Stimulated activated CD8-positive, alpha-beta memory T cell treated with anti-CD3 and anti-CD28 coated beads, Interleukin-2, amount 100 ng/mL, for 48 hours (primary cell): ENCODE data around the gene BCL2L15.
"Not testable (repeated sequence)": the region's sequence is repeated elsewhere in the genome, so short reads cannot be mapped to it uniquely, and the experiment has no call there.

Source experiments
- DNase-seq, 2 donors: peaks; one replicate each; pipeline ENCODE4 v3.0.0-alpha.2; 2020; ENCODE audit warnings: low read depth in 2 of 2

The BCL2L15 gene

DNA sequence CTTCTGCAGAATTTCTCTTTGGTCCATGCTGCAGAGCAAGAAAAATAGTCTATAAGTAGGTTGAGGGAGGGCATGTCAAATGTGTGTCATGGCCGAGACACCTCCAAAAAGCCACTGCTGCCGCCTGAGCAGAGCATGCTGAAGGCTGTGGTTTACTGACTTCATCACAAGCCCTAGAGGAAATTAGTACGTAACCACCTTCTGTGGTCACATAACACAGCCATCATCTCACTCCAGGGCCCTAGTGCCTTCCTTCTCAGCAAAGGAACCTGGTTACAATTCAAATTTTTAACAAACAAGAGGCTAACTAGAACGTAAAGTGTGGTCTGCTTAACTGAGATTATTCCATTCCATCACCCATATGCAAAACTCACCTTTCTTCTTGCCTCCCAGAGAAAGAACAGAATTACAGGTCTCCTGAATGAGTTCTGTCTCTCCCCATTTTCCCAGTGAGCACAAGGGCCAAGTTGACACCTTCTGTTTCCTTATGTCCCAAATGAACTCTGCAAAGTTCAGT, 15.7 kb downstream of the BCL2L15 start, which contains the start of gene PTPN22:
TSS of gene PTPN22 (minus strand) at position 116 of the 517 bp plus-strand sequence.
- peak; percentile 49 to 56 for DNase-seq

DNA sequence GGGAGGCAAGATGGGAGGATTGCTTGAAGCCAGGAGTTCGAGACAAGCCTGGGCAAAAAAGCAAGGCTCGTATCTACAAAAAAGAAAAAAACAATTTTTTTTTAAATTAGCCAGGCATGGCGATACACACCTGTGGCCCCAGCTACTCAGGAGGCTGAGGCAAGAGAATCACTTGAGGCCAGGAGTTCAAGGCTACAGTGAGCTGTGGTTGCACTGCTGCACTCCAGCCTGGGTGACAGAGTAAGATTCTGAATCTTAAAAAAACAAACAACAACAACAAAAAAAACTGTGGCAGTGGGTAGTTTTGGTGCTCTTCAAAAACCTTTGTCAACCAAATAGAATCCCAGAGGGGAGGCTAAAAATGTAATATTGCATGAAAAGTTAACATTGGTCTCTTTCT, 16.6 kb downstream of the BCL2L15 start:
- DNase-seq, result no peak

DNA sequence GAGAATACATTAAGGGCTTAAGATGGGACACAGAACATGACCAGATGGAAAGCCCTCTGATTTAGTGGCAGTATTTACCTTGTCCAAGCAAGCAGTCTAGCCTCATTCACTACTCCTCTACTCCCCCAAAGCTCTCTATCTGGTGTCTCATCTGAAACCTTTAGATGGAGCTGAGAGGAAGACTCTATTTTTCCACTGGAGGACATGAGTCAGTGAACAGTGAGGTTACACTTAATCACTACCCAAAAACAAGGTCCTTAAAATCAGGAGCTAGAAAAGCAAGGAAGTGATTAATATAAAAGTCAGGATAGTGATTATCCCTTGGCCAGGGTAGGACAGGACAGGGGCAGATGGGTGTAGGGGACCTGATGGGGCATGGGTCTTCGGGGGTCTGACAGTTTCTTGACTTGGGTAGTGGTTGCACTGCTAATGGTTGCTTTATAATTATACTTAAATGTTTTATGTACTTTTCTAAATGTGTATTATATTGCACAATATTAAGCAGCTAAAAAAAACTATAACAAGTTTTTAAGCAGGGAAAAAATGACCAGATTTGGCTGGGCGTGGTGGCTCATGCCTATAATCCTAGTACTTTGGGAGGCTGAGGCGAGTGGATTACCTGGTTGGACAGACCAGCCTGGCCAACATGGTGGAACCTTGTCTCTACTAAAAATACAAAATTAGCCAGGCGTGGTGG, 18.8 kb downstream of the BCL2L15 start:
- DNase-seq, result no peak

DNA sequence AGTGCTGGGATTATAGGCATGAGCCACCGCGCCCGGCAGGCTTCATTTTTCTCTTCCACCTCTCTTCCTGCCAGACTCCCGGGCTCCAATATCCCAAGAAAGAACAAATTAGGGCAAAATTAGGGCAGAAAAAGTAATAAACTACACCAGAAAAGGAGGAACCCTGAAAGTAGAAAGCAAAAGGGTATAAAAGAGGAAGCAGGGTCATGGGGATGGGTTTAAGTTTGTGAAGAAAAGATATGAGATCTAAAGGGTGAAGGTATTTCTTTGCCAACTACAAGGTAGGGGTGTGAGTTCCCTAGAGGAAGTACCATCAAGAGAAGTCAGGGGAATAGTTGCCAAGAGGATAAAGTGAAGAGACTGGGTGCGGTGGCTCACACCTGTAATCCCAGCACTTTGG, 25.7 kb downstream of the BCL2L15 start:
- no peak for DNase-seq

DNA sequence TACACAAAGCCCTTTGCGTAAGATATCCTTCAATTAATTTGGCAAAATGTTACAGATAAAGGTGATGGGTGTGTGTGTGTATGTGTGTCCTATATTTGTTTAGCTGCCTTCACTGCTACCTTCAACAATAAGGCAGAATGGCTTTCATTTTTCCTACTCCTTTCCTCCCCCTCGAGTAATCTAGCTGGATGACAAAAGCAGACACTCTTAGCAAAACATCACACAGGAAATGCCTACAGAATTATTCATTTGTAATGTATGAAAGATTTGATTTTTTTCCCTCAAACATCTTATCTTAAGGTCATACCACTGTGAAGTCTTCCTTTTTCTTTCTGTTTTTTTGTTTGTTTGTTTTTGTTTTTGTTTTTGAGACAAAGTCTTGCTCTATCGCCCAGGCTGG, 26.5 kb downstream of the BCL2L15 start:
- DNase-seq, result no peak

DNA sequence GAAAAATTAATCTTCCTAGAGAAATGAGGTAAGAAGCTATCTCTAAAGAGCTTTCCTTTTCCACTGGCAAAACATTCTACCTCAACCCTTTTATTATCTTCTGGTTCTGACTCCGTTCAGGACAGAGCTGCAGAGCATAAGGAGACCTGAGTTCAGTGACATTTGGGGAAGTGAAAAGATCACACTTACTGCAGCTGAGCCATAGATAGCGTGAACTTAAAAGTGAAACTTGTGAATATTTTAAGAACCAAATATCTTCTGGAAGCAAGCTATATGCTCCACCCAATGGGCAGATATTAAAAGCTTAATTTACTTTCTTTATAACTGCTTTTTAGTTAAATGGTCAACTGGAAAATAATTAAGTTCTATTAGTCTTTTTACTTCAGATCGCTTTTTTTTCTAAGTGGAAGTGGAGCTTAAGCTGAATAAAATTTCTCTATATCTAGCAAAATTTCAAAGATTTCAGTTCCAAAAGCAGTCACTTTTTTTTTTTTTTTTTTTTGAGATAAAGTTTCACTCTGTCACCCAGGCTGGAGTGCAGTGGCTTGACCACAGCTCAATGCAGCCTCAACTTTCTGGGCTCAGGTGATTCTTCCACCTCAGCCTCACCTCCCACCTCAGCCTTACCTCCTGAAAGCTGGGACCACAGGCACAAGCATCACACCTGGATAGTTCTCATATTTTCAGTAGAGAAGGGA, 27.8 kb downstream of the BCL2L15 start:
- no peak for DNase-seq

DNA sequence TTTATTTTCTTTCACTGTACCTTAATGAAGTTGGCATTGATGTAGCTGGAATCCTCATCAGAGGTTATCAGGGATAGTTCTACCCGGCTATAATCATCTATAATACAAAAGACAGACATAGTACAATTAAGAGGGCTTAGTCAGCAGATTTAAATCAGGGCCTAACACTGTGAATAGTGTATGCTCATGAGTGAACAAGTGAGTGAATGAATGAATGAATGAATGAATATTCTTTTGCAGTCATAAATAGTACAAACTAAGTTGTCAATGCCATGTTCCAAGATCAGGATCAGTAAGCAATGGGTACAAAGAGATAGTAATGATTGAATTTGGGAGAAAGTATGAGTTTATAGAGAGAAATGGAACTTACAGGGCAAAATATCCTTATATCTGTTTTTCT, 28.4 kb downstream of the BCL2L15 start:
- DNase-seq, result no peak

DNA sequence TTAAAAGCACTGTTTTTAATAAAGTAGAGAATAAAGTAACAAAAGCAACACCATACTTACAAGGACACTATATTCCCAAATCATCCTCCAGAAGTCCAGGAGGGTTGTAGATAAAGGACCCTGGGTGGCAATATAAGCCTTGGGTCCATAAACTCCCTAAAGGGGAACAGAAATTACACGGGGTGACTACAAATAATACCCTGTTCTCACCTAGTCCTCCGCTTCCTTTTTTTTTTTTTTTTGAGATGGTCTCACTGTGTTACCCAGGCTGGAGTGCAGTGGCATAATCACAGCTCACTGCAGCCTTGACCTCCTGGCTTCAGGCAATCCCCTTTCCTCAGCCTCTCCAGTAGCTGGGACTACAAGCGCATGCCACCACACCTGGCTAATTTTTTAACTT, 29.0 kb downstream of the BCL2L15 start:
- DNase-seq, result no peak

DNA sequence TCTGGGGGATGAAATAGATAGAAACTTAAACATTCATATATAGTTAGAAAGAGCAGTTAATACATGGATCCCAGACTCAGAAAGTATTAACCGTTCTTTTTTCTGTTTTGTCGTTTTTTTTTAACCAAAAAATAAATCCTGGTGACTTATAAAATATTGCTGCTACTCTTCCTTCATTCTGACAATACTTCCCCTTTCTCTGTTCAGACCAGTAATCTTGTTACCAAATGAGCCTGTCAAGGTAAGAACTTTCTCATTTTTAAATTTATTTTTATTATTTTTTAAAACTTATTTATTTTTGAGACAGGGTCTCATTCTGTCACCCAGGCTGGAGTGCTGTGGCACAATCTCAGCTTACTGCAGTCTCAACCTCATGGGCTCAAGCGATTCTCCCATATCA, 29.6 kb downstream of the BCL2L15 start:
- DNase-seq, result no peak

DNA sequence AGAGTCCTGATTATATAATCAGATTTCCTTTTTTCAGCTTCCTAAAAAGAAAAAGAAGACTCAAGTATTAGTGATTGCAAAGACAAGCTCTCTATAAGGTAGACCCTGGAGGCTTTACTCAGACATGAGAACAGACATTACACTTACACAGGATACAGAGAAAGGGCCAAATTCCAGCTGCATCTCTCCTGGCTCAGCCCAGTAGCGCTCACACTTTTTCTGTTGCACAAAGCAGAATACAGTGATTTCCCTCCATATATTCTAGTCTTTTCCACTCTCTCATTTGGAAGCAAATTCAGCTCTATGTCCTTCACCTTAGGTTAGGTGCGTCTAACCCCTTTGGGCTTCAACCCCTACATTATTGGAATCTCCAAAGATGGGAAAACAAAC, 31.0 kb downstream of the BCL2L15 start:
- no peak for DNase-seq

DNA sequence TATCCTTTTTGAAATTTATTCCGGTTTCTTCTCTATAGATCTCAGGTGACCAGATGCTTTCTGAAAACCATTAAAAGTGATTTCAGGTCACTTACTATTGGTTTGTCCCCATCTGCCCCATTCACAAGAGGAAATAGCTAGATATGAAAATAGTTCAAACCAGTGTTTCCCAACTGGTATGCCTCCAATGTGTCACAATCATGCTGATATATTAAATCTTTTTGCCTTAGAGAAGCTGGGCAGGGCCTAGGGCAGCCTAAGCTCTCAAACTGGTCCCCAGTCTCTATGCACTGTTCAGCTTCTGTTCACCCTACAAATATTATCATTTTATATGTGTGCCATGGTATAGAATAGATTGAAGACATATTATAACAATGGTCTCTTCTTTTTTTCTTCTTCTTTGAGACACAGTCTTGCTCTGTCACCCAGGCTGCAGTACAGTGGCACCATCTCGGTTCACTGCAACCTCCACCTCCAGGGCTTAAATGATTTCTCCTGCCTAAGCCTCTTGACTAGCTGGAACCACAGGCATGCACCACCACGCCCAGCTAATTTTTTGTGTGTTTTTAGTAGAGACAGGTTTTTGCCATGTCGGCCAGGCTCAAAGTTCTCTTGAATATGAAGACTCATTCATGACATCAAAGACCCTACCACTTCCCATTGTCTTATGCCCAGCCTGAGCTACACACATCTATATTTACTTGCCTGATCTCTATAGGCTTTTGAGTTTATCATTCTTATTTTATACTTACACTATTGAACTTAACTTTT, 31.6 kb downstream of the BCL2L15 start:
- no peak for DNase-seq

DNA sequence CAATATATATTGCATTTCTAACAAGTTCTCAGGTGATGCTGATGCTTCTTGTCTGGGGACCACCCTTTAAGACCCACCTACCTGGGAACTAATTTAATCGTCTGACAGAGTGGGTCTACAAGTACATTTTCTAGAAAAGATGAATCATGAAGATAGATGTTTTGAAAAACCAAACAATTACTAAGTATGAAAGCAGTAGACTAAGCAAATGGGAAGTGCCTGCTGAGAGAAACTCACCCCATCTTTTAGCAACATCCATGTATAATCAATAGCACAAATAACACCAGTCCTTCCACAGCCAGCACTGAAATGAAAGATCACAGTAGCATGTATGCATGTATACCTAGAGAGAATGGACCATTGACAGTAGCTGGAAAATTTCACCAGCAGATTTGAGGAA, 33.1 kb downstream of the BCL2L15 start:
- DNase-seq, result no peak

DNA sequence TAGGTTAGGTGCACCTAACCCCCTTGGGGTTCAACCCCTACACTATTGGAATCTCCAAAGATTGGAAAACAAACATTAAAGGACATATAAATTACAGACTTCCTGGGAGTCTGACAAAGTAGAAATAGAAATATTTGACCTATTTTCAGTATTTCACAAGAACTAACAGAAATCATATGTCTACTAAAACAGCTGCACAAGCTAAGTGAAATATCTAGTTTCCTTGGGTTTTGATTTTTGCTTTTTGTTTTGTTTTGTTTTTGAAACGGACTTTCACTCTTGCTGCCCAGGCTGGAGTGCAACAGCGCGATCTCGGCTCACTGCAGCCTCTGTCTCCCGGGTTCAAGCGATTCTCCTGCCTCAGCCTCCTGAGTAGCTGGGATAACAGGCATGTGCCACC, 34.7 kb downstream of the BCL2L15 start:
- DNase-seq, result not testable (repeated sequence)

DNA sequence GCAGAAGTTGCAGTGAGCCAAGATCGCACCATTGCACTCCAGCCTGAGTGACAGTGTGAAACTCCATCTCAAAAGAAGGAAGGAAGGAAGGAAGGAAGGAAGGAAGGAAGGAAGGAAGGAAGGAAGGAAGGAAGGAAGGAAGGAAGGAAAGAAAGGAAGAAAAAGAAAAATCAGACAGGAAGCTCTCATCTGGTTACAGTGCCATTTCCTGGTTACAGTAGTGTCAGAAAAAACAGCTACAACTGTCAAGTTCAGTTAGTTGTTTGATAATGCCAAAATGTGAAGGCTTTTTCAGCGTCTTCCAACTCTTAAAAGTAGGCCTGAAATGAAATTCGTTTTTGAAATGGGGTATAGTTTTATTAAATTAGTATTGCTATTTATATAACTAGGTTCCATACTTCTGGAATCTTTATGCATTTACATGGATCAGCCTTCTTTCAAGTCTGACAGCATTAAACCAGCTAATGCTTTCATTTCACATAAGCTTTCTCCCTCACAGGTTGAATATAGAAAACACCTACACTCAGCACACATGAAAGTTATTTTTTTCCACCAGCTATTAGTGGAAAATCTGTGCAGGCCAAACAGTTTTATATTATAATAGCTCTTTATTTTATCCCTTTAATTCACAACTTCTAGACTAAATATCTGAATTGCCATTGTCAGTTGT, 37.1 kb downstream of the BCL2L15 start:
- DNase-seq, result no peak

DNA sequence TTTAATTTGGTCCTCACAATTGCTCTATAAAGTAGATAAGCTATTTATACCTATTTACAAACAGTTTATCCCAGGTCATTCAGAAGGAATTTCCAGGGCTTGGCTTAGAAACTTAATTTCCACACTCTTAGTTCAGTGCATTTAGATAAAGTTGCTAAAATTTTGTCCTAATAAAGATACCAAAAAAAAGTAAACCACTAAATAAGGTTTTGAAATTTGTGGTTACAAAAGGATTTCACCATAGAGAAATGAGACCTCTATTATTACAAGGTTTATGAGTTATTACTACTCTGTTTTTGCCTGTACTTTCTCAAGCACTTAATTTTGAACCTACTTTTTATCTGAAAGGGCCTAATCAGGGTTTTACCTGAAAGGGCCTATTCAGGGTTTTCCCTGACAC, 38.3 kb downstream of the BCL2L15 start:
- DNase-seq, result no peak

DNA sequence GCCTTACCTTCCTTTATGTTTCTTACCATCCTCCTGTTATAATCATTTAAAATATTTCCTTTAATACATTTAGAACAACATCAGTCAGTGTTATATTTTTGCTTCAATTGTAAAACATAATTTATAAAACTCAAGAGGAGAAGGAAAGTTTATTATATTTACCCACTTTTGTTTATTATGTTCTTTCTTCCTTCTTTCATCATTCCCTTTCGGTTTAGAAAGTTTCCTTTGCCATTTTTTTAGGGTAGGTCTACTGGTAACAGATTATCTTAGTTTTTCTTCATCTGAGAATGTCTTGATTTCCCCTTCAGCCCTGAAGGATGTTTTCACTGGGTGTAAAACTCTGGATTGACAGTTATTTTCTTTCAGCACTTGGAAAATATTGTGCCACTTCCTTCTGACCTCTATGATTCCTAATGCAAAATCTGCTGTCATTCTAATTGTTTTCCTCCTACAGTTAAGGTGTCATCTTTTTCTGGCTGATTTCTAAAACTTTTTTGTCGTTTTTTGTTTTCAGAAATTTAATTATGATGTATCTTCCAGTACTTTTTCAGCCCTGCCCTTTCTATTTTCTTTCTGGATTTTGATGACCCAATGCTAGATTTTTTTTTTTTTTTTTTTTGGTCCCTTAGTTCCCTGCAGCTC, 40.9 kb downstream of the BCL2L15 start:
- DNase-seq, result no peak

DNA sequence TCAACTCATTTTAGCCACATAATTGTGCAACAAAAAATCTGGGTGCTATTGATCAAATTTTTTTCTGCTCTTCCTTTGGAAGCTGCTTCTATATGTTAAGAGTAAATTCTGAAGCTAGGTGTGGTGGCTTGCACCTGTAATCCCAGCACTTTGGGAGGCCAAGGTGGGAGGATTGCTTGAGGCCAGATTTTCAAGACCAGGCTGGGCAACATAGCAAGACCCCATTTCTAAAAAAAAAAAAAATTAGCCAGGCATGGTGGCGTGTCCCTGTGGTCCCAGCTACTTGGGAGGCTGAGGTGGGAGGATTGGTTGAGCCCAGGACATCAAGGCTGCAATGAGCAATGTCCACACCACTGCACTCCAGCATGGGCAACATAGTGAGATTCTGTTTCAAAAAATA, 50.8 kb downstream of the BCL2L15 start:
- DNase-seq, result no peak

DNA sequence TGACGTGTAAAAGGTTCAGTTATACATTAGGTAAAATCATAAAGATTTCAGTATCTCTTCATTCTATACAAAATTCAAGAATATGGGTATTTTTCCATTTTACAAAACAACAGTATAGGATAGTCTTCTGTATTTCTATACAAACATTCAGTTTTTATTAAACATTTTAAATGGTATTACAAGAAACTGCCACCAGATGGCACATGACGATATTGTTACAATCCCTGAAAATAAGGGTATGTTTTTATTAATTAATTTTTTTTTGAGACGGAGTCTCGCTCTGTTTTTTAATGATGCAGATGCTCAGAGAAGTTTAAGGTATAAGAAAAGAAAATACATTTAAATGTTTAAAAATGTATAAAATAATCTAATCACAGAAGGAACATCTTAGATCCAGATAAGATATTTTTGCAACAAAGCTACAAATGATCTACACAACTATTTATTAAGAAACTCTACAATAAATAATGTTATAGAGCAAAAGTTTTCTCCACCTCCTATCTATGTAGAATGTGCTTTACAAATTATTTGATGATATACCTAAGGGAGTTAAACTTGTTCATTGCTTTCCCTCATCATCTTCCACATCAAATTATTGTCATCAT, 51.6 kb downstream of the BCL2L15 start:
- DNase-seq, result no peak

DNA sequence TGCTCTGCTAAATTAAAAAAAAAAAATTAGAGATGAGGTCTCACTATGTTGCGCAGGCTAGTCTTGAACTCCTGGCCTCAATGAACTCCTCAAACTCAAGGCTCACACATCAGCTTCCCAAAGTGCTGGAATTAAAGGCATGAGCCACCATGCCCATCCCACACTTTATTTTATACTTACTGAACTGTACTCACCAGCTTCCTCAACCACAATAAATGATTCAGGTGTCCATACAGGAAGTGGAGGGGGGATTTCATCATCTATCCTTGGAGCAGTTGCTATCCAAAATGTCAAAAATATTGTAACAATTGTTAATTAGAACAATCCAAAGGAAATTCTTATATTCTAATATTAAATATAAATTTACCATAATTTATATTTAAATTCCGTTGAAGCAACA, 52.7 kb downstream of the BCL2L15 start:
- DNase-seq, result no peak
